OCI-LY3 (cell line): ENCODE results near the gene ARMC9.

Experiments used
- H2AFZ ChIP-seq: fragments of 200-600, 300-600 bp; shearing (Covaris generic); 2 replicates; pipeline ENCODE4 v1.6.0; 2014; ENCODE audit warnings: antibody characterized with exemption, low read depth, low read length
- H3K27ac ChIP-seq: fragments of 200-600, 300-600 bp; sonication (generic); 2 replicates; pipeline ENCODE4 v1.5.1; 2014; ENCODE audit warnings: mild to moderate bottlenecking, low read length, moderate library complexity, mixed read lengths
- H3K27me3 ChIP-seq: fragments of 200-600, 300-600 bp; sonication (generic); 2 replicates; pipeline ENCODE4 v1.6.1; 2014; ENCODE audit warnings: low read depth, low read length, mixed read lengths
- H3K36me3 ChIP-seq: fragments of 200-600, 300-600 bp; sonication (generic); replicated peaks from 2 replicates; pipeline ENCODE3; 2014; ENCODE audit warnings: low read depth, low read length, mixed read lengths
- H3K4me1 ChIP-seq: fragments of 300-600, 200-600 bp; sonication (generic); 2 replicates; pipeline ENCODE4 v1.6.1; 2014; ENCODE audit warnings: low read length, mixed read lengths
- H3K4me2 ChIP-seq: fragments of 200-600, 300-600 bp; sonication (generic); 2 replicates; pipeline ENCODE4 v1.6.1; 2014; ENCODE audit warnings: low read length, mixed read lengths
- H3K4me3 ChIP-seq: fragments of 300-600, 200-600 bp; sonication (generic); 2 replicates; pipeline ENCODE4 v1.5.1; 2014; ENCODE audit warnings: antibody characterized with exemption, mild to moderate bottlenecking, low read length, moderate library complexity
- H3K79me2 ChIP-seq: fragments of 300-600, 200-600 bp; shearing (Covaris generic); 2 replicates; pipeline ENCODE4 v1.6.1; 2014; ENCODE audit warnings: mild to moderate bottlenecking, low read length, mixed read lengths
- H3K9ac ChIP-seq: fragments of 300-600, 200-600 bp; shearing (Covaris generic); 2 replicates; pipeline ENCODE4 v1.6.0; 2014; ENCODE audit warnings: mild to moderate bottlenecking, low read length, moderate library complexity
- H3K9me3 ChIP-seq: fragments of 200-600, 300-600 bp; shearing (Covaris generic); 2 replicates; pipeline ENCODE4 v1.6.1; 2014; ENCODE audit warnings: low read length, mixed read lengths; ENCODE audit not compliant: insufficient read depth
- H4K20me1 ChIP-seq: fragments of 200-600, 300-600 bp; sonication (generic); 2 replicates; pipeline ENCODE4 v1.6.1; 2016; ENCODE audit warnings: low read length, mixed read lengths; ENCODE audit not compliant: insufficient read depth
- EZH2phosphoT487 ChIP-seq: fragments of 200-600 bp; shearing (Covaris generic); IDR thresholded peaks from 2 replicates; pipeline ENCODE4 v1.6.1; 2018; ENCODE audit warnings: antibody characterized with exemption, mixed run types, low read depth
- TF ChIP-seq, protein P1 (sequence below): fragments of 200-600, 300-600 bp; sonication (generic); IDR thresholded peaks from 2 replicates; pipeline ENCODE4 v1.5.1; 2014; ENCODE audit warnings: antibody characterized with exemption, low read length, low read depth

ARMC9 gene

DNA sequence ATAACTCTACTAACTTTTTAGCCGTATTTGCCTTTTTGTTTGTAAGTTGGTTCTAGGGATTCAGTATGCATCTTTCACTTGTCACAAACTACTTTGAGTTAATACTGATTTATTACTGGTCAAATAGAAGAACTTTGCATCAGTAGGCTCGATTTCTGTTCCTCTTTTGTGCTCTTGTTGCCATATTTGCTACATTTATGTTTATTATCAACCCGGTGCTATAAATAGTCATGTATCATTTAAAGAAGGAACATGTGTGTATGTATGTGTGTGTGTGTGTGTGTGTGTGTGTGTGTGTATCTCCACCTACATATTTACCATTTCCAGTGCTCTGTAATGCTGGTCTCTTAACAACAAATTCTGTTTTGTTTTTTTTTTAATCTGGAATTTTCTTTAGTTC, 117.5 kb downstream of the ARMC9 start:
- Histone ChIP-seq H3K4me1 (peaks cover 10% of the 10 kb centered on the region), H3K36me3 (no peaks in the 10 kb centered on the region), H3K4me3 (no peak overlapping the region), H3K9ac (no peak overlapping the region), H3K79me2 (no peaks in the 10 kb centered on the region), H3K4me2 (no peak overlapping the region), H2AFZ (no peak overlapping the region), H4K20me1 (no peaks in the 10 kb centered on the region), H3K9me3 (no peaks in the 10 kb centered on the region), H3K27ac (no peak overlapping the region), H3K27me3 (no peaks in the 10 kb centered on the region)
- TF ChIP-seq, protein P1, sequence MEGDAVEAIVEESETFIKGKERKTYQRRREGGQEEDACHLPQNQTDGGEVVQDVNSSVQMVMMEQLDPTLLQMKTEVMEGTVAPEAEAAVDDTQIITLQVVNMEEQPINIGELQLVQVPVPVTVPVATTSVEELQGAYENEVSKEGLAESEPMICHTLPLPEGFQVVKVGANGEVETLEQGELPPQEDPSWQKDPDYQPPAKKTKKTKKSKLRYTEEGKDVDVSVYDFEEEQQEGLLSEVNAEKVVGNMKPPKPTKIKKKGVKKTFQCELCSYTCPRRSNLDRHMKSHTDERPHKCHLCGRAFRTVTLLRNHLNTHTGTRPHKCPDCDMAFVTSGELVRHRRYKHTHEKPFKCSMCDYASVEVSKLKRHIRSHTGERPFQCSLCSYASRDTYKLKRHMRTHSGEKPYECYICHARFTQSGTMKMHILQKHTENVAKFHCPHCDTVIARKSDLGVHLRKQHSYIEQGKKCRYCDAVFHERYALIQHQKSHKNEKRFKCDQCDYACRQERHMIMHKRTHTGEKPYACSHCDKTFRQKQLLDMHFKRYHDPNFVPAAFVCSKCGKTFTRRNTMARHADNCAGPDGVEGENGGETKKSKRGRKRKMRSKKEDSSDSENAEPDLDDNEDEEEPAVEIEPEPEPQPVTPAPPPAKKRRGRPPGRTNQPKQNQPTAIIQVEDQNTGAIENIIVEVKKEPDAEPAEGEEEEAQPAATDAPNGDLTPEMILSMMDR: no peak
- TF ChIP-seq EZH2phosphoT487: no peak

DNA sequence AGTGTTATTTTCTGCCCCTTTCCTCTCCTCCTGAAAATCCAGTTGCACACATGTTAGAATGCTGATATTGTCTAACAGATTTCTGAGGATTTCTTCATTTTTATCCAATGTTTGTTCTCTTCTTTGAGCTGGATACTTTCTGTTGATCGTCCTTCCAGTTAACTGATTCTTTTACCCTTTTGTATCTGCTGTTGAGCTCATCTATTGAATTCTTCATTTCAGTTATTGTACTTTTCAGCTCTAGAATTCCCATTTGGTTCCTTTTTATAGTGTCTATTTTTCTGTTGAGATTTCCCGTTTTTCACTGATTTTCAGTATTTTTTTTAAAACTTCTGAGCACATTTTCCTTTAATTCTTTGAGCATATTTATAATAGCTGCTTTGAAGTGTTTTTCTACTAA, 119.1 kb downstream of the ARMC9 start:
- H3K27me3 ChIP-seq: no peaks in the 10 kb centered on the region
- no peaks in the 10 kb centered on the region for H3K9me3 ChIP-seq
- no peak overlapping the region for H3K4me2 ChIP-seq
- H3K4me3 ChIP-seq: no peak overlapping the region
- no peak for TF ChIP-seq EZH2phosphoT487
- TF ChIP-seq, protein P1: no peak
- H3K4me1 ChIP-seq: peaks cover 13% of the 10 kb centered on the region
- H3K9ac ChIP-seq: no peak overlapping the region
- no peak overlapping the region for H2AFZ ChIP-seq
- H3K79me2 ChIP-seq: no peaks in the 10 kb centered on the region
- H3K36me3 ChIP-seq: no peaks in the 10 kb centered on the region
- H4K20me1 ChIP-seq: no peaks in the 10 kb centered on the region
- no peak overlapping the region for H3K27ac ChIP-seq

DNA sequence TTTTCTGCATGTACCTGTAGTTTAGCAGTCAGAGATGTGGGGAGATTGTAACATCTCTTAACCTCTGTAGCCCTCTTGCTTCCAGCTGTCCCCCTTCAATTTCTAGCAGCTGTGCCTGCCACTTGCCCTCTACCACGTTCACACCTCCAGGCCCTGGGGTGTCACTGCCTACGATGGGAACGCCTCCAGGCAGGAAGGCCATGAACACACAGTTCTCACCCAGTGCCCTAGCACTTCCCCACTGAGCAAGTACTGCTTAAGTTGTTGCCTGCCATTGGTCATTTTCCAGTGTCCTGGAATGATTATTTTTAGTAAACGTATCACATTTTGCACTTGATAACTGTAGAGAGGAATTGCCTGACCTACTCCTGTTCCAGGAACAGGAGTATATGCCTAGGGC, 120.0 kb downstream of the ARMC9 start:
- Histone ChIP-seq H2AFZ (no peak overlapping the region), H3K79me2 (no peaks in the 10 kb centered on the region), H3K27ac (no peak overlapping the region), H3K4me2 (no peak overlapping the region), H3K4me1 (peaks cover 13% of the 10 kb centered on the region), H3K9me3 (no peaks in the 10 kb centered on the region), H4K20me1 (no peaks in the 10 kb centered on the region), H3K4me3 (no peak overlapping the region), H3K9ac (no peak overlapping the region), H3K27me3 (no peaks in the 10 kb centered on the region), H3K36me3 (no peaks in the 10 kb centered on the region)
- no peak for TF ChIP-seq EZH2phosphoT487

DNA sequence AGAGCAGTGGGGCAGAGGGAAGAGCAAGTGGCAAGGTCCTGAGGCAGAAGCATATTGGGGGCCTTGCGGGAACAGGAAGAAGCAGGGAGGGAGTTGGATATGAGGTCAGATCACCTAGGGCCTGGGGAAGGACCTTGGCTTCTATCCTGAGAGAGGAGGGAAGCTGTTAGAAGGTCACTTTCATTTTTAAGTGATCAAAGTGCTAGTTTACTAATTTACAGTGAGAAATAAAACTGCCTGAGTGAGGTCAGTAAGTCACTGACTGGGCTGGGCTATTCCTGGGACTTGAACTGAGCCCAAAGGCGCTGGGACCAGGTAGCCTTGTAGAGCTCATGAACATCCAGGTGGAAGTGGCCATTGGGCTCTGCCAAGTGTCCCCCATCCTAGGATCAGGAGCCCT, 120.5 kb downstream of the ARMC9 start:
- no peaks in the 10 kb centered on the region for H3K79me2 ChIP-seq
- TF ChIP-seq EZH2phosphoT487: no peak
- H3K36me3 ChIP-seq: no peaks in the 10 kb centered on the region
- no peak overlapping the region for H3K4me2 ChIP-seq
- H3K27me3 ChIP-seq: no peaks in the 10 kb centered on the region
- H3K9ac ChIP-seq: no peak overlapping the region
- no peak overlapping the region for H3K4me3 ChIP-seq
- no peak overlapping the region for H3K27ac ChIP-seq
- H4K20me1 ChIP-seq: no peaks in the 10 kb centered on the region
- H2AFZ ChIP-seq: no peak overlapping the region
- H3K4me1 ChIP-seq: peaks cover 13% of the 10 kb centered on the region
- no peaks in the 10 kb centered on the region for H3K9me3 ChIP-seq

DNA sequence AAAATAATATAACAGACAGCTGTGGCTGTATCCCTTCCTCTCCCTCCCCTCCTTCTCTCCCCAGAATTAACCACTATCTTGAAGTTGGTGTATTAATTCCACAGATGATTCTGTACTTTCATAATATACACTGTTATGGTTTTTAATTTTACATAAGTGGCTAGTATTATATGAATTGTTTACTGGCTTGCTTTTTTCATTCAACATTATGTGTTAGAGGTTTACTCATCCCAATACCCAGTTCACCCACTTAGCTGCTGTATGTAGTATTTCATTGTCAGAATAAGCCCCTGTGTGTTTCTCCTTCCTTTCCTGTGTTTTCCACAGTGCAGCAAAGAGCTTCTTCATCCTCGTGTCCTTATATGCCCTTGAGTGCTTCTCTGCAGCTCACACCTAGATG, 121.4 kb downstream of the ARMC9 start:
- H3K4me3 ChIP-seq: no peak overlapping the region
- no peak overlapping the region for H2AFZ ChIP-seq
- H3K36me3 ChIP-seq: no peaks in the 10 kb centered on the region
- H3K4me2 ChIP-seq: no peak overlapping the region
- no peaks in the 10 kb centered on the region for H4K20me1 ChIP-seq
- no peak overlapping the region for H3K27ac ChIP-seq
- H3K9me3 ChIP-seq: no peaks in the 10 kb centered on the region
- TF ChIP-seq EZH2phosphoT487: no peak
- TF ChIP-seq, protein P1: no peak
- no peak overlapping the region for H3K9ac ChIP-seq
- no peaks in the 10 kb centered on the region for H3K79me2 ChIP-seq
- no peaks in the 10 kb centered on the region for H3K27me3 ChIP-seq
- H3K4me1 ChIP-seq: peaks cover 13% of the 10 kb centered on the region
